Cardiac muscle cell (in vitro differentiated cells and primary cell): ENCODE data around the gene SASH1. TPM values are rescaled to one million over a fixed set of nuclear protein-coding genes. Genes with fewer than 3 reads are reported as not detected.

Source experiments
- DNase-seq, 2 donors: peaks; one replicate each; pipeline versions ENCODE4 v3.0.0 to v3.0.0-alpha.2; 2010 to 2017; ENCODE audit warnings: low read depth in 1 of 2, low spot score in 1 of 2
- H3K27ac ChIP-seq: fragments of 200-600 bp; sonication (generic); 2 replicates; pipeline ENCODE4 v1.5.1; 2016
- H3K27me3 ChIP-seq: fragments of 200-600 bp; sonication (generic); 2 replicates; pipeline ENCODE4 v1.6.0; 2016; ENCODE audit warnings: control low read depth
- H3K36me3 ChIP-seq: fragments of 200-600 bp; sonication (generic); 2 replicates; pipeline ENCODE4 v1.5.1; 2016; ENCODE audit warnings: control low read depth
- H3K4me1 ChIP-seq: fragments of 200-600 bp; sonication (generic); 2 replicates; pipeline ENCODE4 v1.8.1; 2017; ENCODE audit warnings: low read depth, mild to moderate bottlenecking, mixed run types
- H3K4me3 ChIP-seq: fragments of 200-600 bp; sonication (generic); 2 replicates; pipeline ENCODE4 v1.5.1; 2016; ENCODE audit warnings: mild to moderate bottlenecking
- H3K9me3 ChIP-seq: fragments of 200-600 bp; sonication (generic); 2 replicates; pipeline ENCODE4 v1.5.1; 2017; ENCODE audit warnings: low read depth, mild to moderate bottlenecking, control low read depth
- CTCF ChIP-seq: IDR thresholded peaks from 2 replicates; pipeline ENCODE4 v1.5.1; 2012; ENCODE audit warnings: low read depth, mild to moderate bottlenecking, low read length
- polyA plus RNA-seq: library from polyadenylated mRNA; unstranded; fragments of >200 nt; fragmentation: Nextera tagmentation; extraction: Ambion mirVana; gene quantifications from 2 replicates; pipeline ENCODE4 v1.2.1, GENCODE V29; 2016
- total RNA-seq: library from RNA; depleted of rRNA; stranded (reverse); fragments of >200 nt; gene quantifications from 2 replicates; pipeline ENCODE4 v1.2.3, GENCODE V29; 2016

Gene SASH1
- total and polyA plus RNA-seq, 2 experiments from 2014 or later, result 7.2 to 17.1 TPM

- Histone ChIP-seq H3K4me3 (no peak overlapping the region), H3K4me1 (no peaks in the 10 kb centered on the region), H3K27me3 (no peaks in the 10 kb centered on the region), H3K27ac (no peak overlapping the region), H3K36me3 (peaks cover 11% of the 10 kb centered on the region), H3K9me3 (no peaks in the 10 kb centered on the region)
- TF ChIP-seq CTCF, result no peak
- DNase-seq, result no peak
These were observed 201.8 kb downstream of the SASH1 start for GRCh38 chr6:148544421-148544820.

DNA sequence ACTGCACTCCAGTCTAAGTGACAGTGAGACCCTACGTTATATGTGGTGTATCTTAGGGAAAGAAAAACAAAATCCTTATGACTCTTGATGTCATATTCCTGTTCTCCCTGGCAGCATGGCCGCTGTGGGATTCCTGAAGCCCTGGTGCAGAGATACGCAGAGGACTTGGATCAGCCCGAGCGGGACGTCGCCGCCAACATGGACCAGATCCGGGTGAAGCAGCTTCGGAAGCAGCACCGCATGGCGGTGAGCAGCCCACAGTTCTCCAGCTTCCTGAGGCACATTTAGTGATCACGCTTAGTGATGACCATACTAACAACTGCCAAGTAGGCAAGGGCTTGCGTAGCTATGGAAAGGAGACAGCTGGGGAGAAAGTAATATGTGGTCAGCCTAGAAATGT is 203.3 kb downstream of the SASH1 start:
- Histone ChIP-seq H3K27me3 (no peaks in the 10 kb centered on the region), H3K9me3 (no peaks in the 10 kb centered on the region), H3K4me3 (no peak overlapping the region), H3K27ac (no peak overlapping the region), H3K4me1 (peaks cover 5% of the 10 kb centered on the region), H3K36me3 (peaks cover 7% of the 10 kb centered on the region)
- no peak for DNase-seq
- TF ChIP-seq CTCF, result no peak

- peaks cover 5% of the 10 kb centered on the region for H3K36me3 ChIP-seq
- H3K4me3 ChIP-seq, result no peak overlapping the region
These were observed 204.5 kb downstream of the SASH1 start for GRCh38 chr6:148547110-148547509.

DNA sequence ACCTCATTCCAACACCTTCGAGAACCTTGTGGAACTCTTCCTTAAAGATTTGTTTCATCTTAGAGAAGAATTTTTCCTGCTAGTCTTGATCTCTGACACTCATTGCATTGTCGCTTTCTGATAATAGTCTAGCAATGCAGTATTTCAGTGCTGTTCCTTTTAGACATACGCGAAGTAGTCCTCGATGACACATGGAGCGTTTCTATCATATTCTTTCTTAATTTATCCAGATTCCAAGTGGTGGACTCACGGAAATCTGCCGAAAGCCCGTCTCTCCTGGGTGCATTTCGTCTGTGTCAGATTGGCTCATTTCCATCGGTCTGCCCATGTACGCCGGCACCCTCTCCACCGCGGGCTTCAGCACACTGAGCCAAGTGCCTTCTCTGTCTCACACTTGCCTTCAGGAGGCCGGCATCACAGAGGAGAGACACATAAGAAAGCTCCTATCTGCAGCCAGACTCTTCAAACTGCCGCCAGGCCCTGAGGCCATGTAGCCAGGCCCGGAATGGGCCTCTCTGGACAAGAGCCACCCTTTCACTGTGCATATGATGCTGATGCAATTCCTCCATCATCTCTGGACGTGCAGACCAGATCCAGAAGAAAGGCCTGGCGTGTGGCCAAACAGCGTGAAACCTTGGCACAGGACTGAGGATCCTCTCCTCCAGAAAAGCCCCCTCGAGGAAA is 205.6 kb downstream of the SASH1 start:
- no peak for TF ChIP-seq CTCF
- H3K36me3 ChIP-seq, result peaks cover 5% of the 10 kb centered on the region
- DNase-seq, result peak in 1 of 2 donors; percentile 85

More at GRCh38 chr6:148547110-148547509, 204.5 kb downstream of the SASH1 start:
- no peaks in the 10 kb centered on the region for H3K27me3 ChIP-seq
- no peaks in the 10 kb centered on the region for H3K9me3 ChIP-seq
- TF ChIP-seq CTCF, result no peak
- no peak overlapping the region for H3K27ac ChIP-seq
- no peak for DNase-seq
- H3K4me1 ChIP-seq, result peaks cover 12% of the 10 kb centered on the region

DNA sequence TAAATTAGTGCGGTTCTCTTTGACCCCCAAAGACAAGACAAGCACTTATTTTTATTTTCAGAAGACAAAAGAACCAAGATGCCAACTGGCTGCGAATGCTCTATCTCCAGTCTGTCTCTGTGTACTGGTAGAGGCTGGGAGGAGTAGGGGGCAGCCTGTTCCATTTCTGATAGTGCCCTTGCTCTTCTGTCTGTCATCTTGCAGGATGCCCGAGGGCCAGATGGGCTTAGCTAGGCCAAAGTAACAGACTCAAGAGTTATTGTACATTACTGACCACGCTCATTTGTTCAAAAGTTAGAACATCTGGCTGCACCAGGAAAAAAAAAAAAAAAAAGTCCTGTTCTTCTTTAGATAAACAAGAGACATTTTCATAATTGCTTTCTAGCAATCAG is 206.1 kb downstream of the SASH1 start:
- Histone ChIP-seq H3K27ac (no peak overlapping the region), H3K4me3 (no peak overlapping the region), H3K4me1 (peaks cover 12% of the 10 kb centered on the region), H3K36me3 (peaks cover 2% of the 10 kb centered on the region), H3K9me3 (no peaks in the 10 kb centered on the region), H3K27me3 (no peaks in the 10 kb centered on the region)
- no peak for TF ChIP-seq CTCF
- DNase-seq, result no peak

More for the DNA sequence above, 205.6 kb downstream of the SASH1 start:
- no peak overlapping the region for H3K4me3 ChIP-seq
- H3K27me3 ChIP-seq, result no peaks in the 10 kb centered on the region
- no peaks in the 10 kb centered on the region for H3K9me3 ChIP-seq
- peaks cover 12% of the 10 kb centered on the region for H3K4me1 ChIP-seq
- no peak overlapping the region for H3K27ac ChIP-seq
